ENCODE results near the gene C14orf93. TPM values are rescaled to one million over a fixed set of nuclear protein-coding genes. Genes with fewer than 3 reads are reported as not detected.

C14orf93 gene, protein sequence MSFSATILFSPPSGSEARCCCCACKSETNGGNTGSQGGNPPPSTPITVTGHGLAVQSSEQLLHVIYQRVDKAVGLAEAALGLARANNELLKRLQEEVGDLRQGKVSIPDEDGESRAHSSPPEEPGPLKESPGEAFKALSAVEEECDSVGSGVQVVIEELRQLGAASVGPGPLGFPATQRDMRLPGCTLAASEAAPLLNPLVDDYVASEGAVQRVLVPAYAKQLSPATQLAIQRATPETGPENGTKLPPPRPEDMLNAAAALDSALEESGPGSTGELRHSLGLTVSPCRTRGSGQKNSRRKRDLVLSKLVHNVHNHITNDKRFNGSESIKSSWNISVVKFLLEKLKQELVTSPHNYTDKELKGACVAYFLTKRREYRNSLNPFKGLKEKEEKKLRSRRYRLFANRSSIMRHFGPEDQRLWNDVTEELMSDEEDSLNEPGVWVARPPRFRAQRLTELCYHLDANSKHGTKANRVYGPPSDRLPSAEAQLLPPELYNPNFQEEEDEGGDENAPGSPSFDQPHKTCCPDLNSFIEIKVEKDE
- total RNA-seq (2021): 9.9 and 10.8 TPM in 2 replicates
- percentile 67 among the genes with signal in this experiment for Bru-seq, nascent RNA
- percentile 69 among the genes with signal in this experiment for BruChase-seq, experiment 1, labeled RNA remaining after a 2-hour chase
- percentile 61 among the genes with signal in this experiment for BruChase-seq, experiment 2, labeled RNA remaining after a 6-hour chase
- long read RNA-seq, transcript C14orf93-201 (7 exons, 3,354 nt): major isoform, 10 of 21 reads
- long read RNA-seq, partial matches to known transcripts: 0 of 21 reads
- long read RNA-seq, other reads (novel, unspliced or antisense): 9 of 21 reads

DNA sequence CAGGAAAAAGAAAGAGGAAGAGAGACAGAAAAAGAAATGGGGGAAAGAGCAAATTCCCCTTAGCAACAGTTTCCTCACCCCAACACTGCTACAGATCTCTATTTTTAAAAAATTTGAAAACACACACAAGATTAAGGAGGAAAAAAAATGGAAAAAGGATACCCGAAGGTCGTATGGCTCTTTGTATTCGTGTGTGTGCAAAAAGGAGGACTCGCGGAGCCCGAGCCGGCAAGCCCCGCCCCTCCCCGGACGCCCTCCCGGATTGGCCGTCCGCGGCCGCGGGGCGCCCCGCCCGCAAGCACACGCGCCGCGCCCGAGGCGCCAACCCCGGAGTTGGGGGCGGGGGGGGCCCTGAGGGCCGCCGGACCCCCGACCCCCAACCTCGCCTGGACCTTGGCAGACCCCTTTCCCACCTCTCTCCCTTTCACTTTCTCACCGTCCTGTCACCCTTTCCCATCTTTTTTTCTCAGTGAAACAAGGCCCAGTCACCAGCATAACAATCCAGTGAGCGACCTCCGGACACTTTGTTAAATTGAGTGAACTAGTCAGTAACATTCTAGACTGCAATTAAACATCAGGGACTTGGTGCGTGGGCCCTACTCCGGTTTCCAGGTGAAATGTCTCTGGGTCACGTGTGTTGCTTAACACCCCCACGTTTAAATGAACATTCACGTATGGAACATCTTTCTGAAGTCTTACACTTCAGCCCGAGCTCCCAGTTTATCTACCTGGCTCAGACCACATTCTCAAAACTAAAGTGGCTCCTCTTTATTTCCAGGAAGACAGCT, at the start of gene C14orf93:
Gene C14orf93 (minus strand): TSS at position 205 of the 788 bp plus-strand sequence. CDS start 11,120 bp downstream, outside the sequence.
- TF ChIP-seq, protein P1, sequence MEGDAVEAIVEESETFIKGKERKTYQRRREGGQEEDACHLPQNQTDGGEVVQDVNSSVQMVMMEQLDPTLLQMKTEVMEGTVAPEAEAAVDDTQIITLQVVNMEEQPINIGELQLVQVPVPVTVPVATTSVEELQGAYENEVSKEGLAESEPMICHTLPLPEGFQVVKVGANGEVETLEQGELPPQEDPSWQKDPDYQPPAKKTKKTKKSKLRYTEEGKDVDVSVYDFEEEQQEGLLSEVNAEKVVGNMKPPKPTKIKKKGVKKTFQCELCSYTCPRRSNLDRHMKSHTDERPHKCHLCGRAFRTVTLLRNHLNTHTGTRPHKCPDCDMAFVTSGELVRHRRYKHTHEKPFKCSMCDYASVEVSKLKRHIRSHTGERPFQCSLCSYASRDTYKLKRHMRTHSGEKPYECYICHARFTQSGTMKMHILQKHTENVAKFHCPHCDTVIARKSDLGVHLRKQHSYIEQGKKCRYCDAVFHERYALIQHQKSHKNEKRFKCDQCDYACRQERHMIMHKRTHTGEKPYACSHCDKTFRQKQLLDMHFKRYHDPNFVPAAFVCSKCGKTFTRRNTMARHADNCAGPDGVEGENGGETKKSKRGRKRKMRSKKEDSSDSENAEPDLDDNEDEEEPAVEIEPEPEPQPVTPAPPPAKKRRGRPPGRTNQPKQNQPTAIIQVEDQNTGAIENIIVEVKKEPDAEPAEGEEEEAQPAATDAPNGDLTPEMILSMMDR (conservative IDR thresholded peaks at IDR 0.05; ENCODE audit: low read depth, low read length): no peak
- no peak for TF ChIP-seq EZH2 (IDR thresholded peaks at IDR 0.05; ENCODE audit: borderline replicate concordance, low read depth, low read length, poor library complexity, severe bottlenecking)
- peak; percentile 87 for DNase-seq (ENCODE audit: low spot score)
- no TSS peak for BruUV-seq (replicated peaks)
- Histone ChIP-seq H3K27ac (ENCODE audit: low read depth, low read length, poor library complexity, severe bottlenecking) (peak within 1 kb of the TSS; percentile 68), H3K27me3 (replicated peaks; ENCODE audit: insufficient read depth, low read depth, low read length, poor library complexity) (no peaks in the 10 kb centered on the region), H3K9me3 (ENCODE audit: low read depth, low read length, poor library complexity, severe bottlenecking) (no peaks in the 10 kb centered on the region), H3K4me1 (ENCODE audit: insufficient read depth, low read length, poor library complexity, severe bottlenecking) (peaks cover 30% of the 10 kb centered on the region), H3K4me3 (ENCODE audit: low read depth, low read length, poor library complexity, severe bottlenecking) (peak within 1 kb of the TSS; percentile 47), H3K36me3 (ENCODE audit: insufficient read depth, low read length, poor library complexity, severe bottlenecking) (no peaks in the 10 kb centered on the region)
- ChIA-PET POLR2A (ENCODE audit: low non-redundant PET) (interaction anchor here (0.7 kb wide), 1 partner anchor 15 kb away, joined by 8 read pairs; no protein-coding TSS in a partner anchor), CTCF (interaction anchor here (1.1 kb wide), 1 partner anchor 48 kb away, joined by 4 read pairs; no protein-coding TSS in a partner anchor)
- intact Hi-C loops (cut with micrococcal nuclease; ENCODE audit: unreplicated experiment): no loop called here

DNA sequence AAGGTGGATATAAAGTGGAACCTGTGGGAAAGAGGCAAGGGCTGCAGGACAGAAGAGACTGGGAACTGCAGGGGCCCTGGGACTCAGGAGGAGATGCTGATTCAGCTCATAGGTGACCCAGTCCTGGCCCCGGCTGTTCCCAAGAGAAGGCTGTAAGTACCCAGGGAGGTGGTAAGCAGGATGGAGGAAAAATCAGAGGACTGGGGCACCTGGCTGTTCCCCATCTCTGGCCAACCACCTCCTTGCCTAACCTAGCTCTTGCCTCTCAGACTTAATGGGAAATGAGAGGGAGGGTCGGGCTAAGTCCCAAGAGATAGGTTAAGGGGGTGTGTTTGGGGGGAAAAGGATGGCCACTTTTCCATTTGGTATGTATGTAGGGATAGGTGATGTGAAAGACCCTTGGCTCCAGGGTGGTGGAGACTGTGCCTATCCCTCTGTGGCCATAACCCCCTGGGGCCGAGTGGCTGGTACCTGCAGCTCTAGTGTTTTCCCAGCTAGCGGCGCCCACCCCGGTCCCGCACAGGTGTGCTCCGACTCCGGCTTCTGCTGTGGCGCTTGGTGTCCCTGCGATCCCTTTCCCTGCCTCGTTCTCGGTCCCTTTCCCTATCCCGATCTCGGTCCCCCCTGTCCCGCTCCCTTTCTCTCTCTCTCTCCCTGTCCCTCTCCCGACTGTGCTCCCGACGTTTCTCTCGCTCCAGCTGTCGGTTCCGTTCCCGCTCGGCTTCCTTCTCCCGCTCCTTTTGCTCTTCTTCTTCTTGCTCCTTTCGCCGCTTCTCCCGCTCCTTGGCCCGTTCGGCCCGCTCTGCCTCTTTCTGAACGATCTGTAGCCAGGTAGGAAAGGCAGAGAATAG, 48.9 kb upstream of the C14orf93 start:
- DNase-seq (ENCODE audit: low spot score): no peak
- Histone ChIP-seq H3K27me3 (replicated peaks; ENCODE audit: insufficient read depth, low read depth, low read length, poor library complexity) (no peaks in the 10 kb centered on the region), H3K27ac (ENCODE audit: low read depth, low read length, poor library complexity, severe bottlenecking) (peak overlapping the region; percentile 32), H3K36me3 (ENCODE audit: insufficient read depth, low read length, poor library complexity, severe bottlenecking) (peaks cover 56% of the 10 kb centered on the region), H3K4me3 (ENCODE audit: low read depth, low read length, poor library complexity, severe bottlenecking) (no peak overlapping the region), H3K4me1 (ENCODE audit: insufficient read depth, low read length, poor library complexity, severe bottlenecking) (peaks cover 27% of the 10 kb centered on the region), H3K9me3 (ENCODE audit: low read depth, low read length, poor library complexity, severe bottlenecking) (no peaks in the 10 kb centered on the region)
- intact Hi-C loops (cut with micrococcal nuclease; ENCODE audit: unreplicated experiment): loop anchor here (1.0 to 10.0 kb wide), 4 partner anchors 65 to 672 kb away; no protein-coding TSS in a partner anchor
- BruUV-seq (replicated peaks): TSS peak; percentile 79
- ChIA-PET POLR2A (ENCODE audit: low non-redundant PET) (interaction anchor here (0.5 to 0.7 kb wide), 3 partner anchors 50 to 77 kb away, joined by 4 to 13 read pairs (median 5); partner anchors contain the start of gene AJUBA), CTCF (interaction anchor here (0.6 to 10.7 kb wide), 14 partner anchors 10 to 171 kb away, joined by 3 to 134 read pairs (median 6); partner anchors contain the start of genes AJUBA and PRMT5)
- no peak for TF ChIP-seq EZH2 (IDR thresholded peaks at IDR 0.05; ENCODE audit: borderline replicate concordance, low read depth, low read length, poor library complexity, severe bottlenecking)
- TF ChIP-seq, protein P1 (conservative IDR thresholded peaks at IDR 0.05; ENCODE audit: low read depth, low read length): no peak
